ELR (cell line): ENCODE measurements around the gene FZD10.

Experiments used
- DNase-seq: peaks from one replicate; pipeline ENCODE4 v3.0.0-alpha.2; 2015; ENCODE audit warnings: low read depth

FZD10 gene

GRCh38 chr12:130154276-130155070, 7.8 kb upstream of the FZD10 start:
- DNase-seq, result no peak

- no peak for DNase-seq
Observed at GRCh38 chr12:130155416-130156073, 6.7 kb upstream of the FZD10 start.

GRCh38 chr12:130156652-130157275, 5.5 kb upstream of the FZD10 start:
- no peak for DNase-seq

- no peak for DNase-seq
Observed at GRCh38 chr12:130157998-130158753, 4.1 kb upstream of the FZD10 start.

- no peak for DNase-seq
Observed at GRCh38 chr12:130158754-130159059, 3.6 kb upstream of the FZD10 start.

- DNase-seq, result no peak
Observed at GRCh38 chr12:130160306-130160705, 2.0 kb upstream of the FZD10 start.

- DNase-seq, result no peak
Observed at GRCh38 chr12:130160711-130161231, 1.5 kb upstream of the FZD10 start.

GRCh38 chr12:130161261-130162243, 712 bp upstream of the FZD10 start:
- no peak for DNase-seq

GRCh38 chr12:130162745-130163460, 639 bp downstream of the FZD10 start:
- DNase-seq, result no peak

GRCh38 chr12:130163461-130164215, 1.4 kb downstream of the FZD10 start:
- no peak for DNase-seq

GRCh38 chr12:130164216-130164542, 1.9 kb downstream of the FZD10 start:
- no peak for DNase-seq

GRCh38 chr12:130164936-130165335, 2.7 kb downstream of the FZD10 start:
- DNase-seq, result no peak

GRCh38 chr12:130166306-130166705, 4.0 kb downstream of the FZD10 start:
- DNase-seq, result no peak

- no peak for DNase-seq
Observed at GRCh38 chr12:130167537-130167936, 5.3 kb downstream of the FZD10 start.

GRCh38 chr12:130169256-130169655, 7.0 kb downstream of the FZD10 start:
- DNase-seq, result no peak

- no peak for DNase-seq
Observed at GRCh38 chr12:130169924-130170323, 7.7 kb downstream of the FZD10 start.

GRCh38 chr12:130170611-130171010, 8.3 kb downstream of the FZD10 start:
- no peak for DNase-seq

GRCh38 chr12:130177635-130178242, 15.5 kb downstream of the FZD10 start:
- no peak for DNase-seq

GRCh38 chr12:130178282-130178681, 16.0 kb downstream of the FZD10 start:
- no peak for DNase-seq
